GM23338 (cell line): ENCODE data around the gene PTS. TPM values are rescaled to one million over a fixed set of nuclear protein-coding genes. Genes with fewer than 3 reads are reported as not detected.

Experiments used
- ATAC-seq: fragments of 200-7000 bp; cut with Tn5 transposase; 3 replicates; pipeline ENCODE4 v1.9.1; 2020
- DNase-seq: peaks from one replicate; pipeline ENCODE4 v3.0.0-alpha.2; 2015; ENCODE audit warnings: low spot score
- H2AFZ ChIP-seq: fragments of 200-600 bp; sonication (generic); 2 replicates; pipeline ENCODE4 v1.8.0; 2016; ENCODE audit warnings: antibody characterized with exemption, mild to moderate bottlenecking, moderate library complexity
- H3F3A ChIP-seq: fragments of 200-600 bp; sonication (generic); replicated peaks from 2 replicates; pipeline ENCODE4 v1.8.0; 2017; ENCODE audit warnings: antibody characterized with exemption, mixed run types, low read depth
- H3K27ac ChIP-seq: fragments of 200-600 bp; sonication (generic); 2 replicates; pipeline ENCODE4 v1.6.1; 2016; ENCODE audit warnings: low read depth
- H3K27me3 ChIP-seq: fragments of 200-600 bp; sonication (generic); 2 replicates; pipeline ENCODE4 v1.8.0; 2016; ENCODE audit warnings: mild to moderate bottlenecking, mixed run types, moderate library complexity; ENCODE audit not compliant: insufficient read depth
- H3K36me3 ChIP-seq: fragments of 200-600 bp; sonication (generic); 2 replicates; pipeline ENCODE4 v1.8.0; 2016; ENCODE audit warnings: mild to moderate bottlenecking; ENCODE audit not compliant: insufficient read depth
- H3K4me1 ChIP-seq: fragments of 200-600 bp; sonication (generic); 2 replicates; pipeline ENCODE4 v1.8.0; 2016; ENCODE audit warnings: mild to moderate bottlenecking, moderate library complexity; ENCODE audit not compliant: insufficient read depth
- H3K4me2 ChIP-seq: fragments of 200-600 bp; sonication (generic); 2 replicates; pipeline ENCODE4 v1.7.1; 2017; ENCODE audit warnings: mixed run types
- H3K4me3 ChIP-seq: fragments of 200-600 bp; sonication (generic); 2 replicates; pipeline ENCODE4 v1.6.1; 2016; ENCODE audit warnings: mixed run types
- H3K79me2 ChIP-seq: fragments of 200-600 bp; sonication (generic); replicated peaks from 2 replicates; pipeline ENCODE4 v1.8.0; 2017; ENCODE audit warnings: mild to moderate bottlenecking; ENCODE audit not compliant: insufficient read depth
- H3K9me2 ChIP-seq: fragments of 200-600 bp; sonication (generic); 2 replicates; pipeline ENCODE4 v1.8.0; 2017; ENCODE audit not compliant: insufficient read depth
- H4K20me1 ChIP-seq: fragments of 200-600 bp; sonication (generic); replicated peaks from 2 replicates; pipeline ENCODE4 v1.8.0; 2017; ENCODE audit warnings: mild to moderate bottlenecking; ENCODE audit not compliant: insufficient read depth
- H3K27ac Mint-ChIP-seq: 2 replicates; pipeline ENCODE4 v1.8.0; 2020; ENCODE audit warnings: inconsistent platforms, mild to moderate bottlenecking, moderate library complexity, mixed read lengths
- H3K27me3 Mint-ChIP-seq: 3 replicates; pipeline ENCODE4 v1.8.0; 2022; ENCODE audit warnings: low read depth, mild to moderate bottlenecking, moderate library complexity, mixed read lengths, inconsistent platforms; ENCODE audit not compliant: insufficient read depth, poor library complexity
- H3K36me3 Mint-ChIP-seq: 3 replicates; pipeline ENCODE4 v1.8.0; 2021; ENCODE audit warnings: low read depth, mild to moderate bottlenecking, inconsistent platforms, moderate library complexity, mixed read lengths
- H3K4me1 Mint-ChIP-seq: 3 replicates; pipeline ENCODE4 v1.8.0; 2020; ENCODE audit warnings: mild to moderate bottlenecking, inconsistent platforms, mixed read lengths
- H3K4me3 Mint-ChIP-seq: 3 replicates; pipeline ENCODE4 v1.8.0; 2021; ENCODE audit warnings: moderate library complexity, mild to moderate bottlenecking, inconsistent platforms, mixed read lengths
- H3K9me3 Mint-ChIP-seq: 3 replicates; pipeline ENCODE4 v1.8.0; 2020; ENCODE audit warnings: moderate library complexity, mild to moderate bottlenecking, inconsistent platforms, mixed read lengths
- EZH2phosphoT487 ChIP-seq: fragments of 200-600 bp; sonication (generic); IDR thresholded peaks from one replicate; pipeline ENCODE4 v1.8.1; 2018; ENCODE audit warnings: antibody characterized with exemption; ENCODE audit not compliant: unreplicated experiment
- JUNB ChIP-seq: IDR thresholded peaks from one replicate; pipeline ENCODE4 v1.6.1; 2016; ENCODE audit warnings: antibody characterized with exemption; ENCODE audit not compliant: unreplicated experiment
- REST ChIP-seq: IDR thresholded peaks from one replicate; pipeline ENCODE4 v1.6.1; 2018; ENCODE audit warnings: antibody characterized with exemption; ENCODE audit not compliant: unreplicated experiment
- STAT1 ChIP-seq: IDR thresholded peaks from one replicate; pipeline ENCODE4 v1.6.1; 2016; ENCODE audit warnings: antibody characterized with exemption; ENCODE audit not compliant: unreplicated experiment
- ZNF331 ChIP-seq: fragments of 250-450 bp; sonication (Bioruptor Pico); IDR thresholded peaks from 2 replicates; pipeline ENCODE4 v1.5.0; 2020; ENCODE audit warnings: low read depth, mild to moderate bottlenecking, moderate library complexity
- ZNF462 ChIP-seq: fragments of 250-450 bp; sonication (Bioruptor Pico); IDR thresholded peaks from 2 replicates; pipeline ENCODE4 v1.5.0; 2020; ENCODE audit warnings: mild to moderate bottlenecking, moderate library complexity
- polyA plus RNA-seq: library from polyadenylated mRNA; unstranded; fragments of >200 nt; fragmentation: Nextera tagmentation; extraction: Ambion mirVana; gene quantifications from 2 replicates; pipeline ENCODE4 v1.2.1, GENCODE V29; 2016
- total RNA-seq: library from RNA; depleted of rRNA; stranded (reverse); fragments of >200 nt; shearing (Covaris generic); gene quantifications from 2 replicates; pipeline ENCODE4 v1.2.3, GENCODE V29; 2014
- TF ChIP-seq, protein P1 (sequence below), 2 experiments: fragments of 200-600 bp in 1 of 2; sonication (generic) in 1 of 2; conservative IDR thresholded peaks; 2 replicates each; pipeline versions ENCODE4 v1.5.1 to v1.6.1; 2016 to 2017; ENCODE audit warnings: antibody characterized with exemption in 2 of 2, low read depth in 2 of 2, mild to moderate bottlenecking in 2 of 2, moderate library complexity in 1 of 2

The PTS gene
- total and polyA plus RNA-seq, 2 experiments from 2014 or later = 19.9 to 85.5 TPM

DNA sequence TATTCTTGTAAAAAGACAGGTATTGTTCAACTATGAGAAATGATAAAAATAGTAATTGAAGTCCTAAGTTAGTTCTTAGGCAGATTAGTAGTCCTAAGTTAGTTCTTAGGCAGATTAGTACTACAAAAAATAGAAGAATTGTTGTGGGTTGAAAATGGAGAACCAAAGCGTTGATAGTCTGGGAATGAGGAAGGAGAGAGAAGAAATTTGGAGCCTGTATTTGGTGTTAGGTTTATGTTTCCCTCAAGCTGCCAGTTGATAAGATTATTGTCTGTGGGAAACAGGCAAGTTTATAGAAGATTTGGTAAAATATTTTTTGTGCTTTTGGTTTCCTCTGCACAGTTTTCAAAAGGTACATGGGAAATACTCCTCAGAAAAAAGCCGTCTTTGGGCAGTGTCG is 47.3 kb upstream of the PTS start:
- no peaks in the 10 kb centered on the region for H3K36me3 ChIP-seq

More for the DNA sequence above, 47.3 kb upstream of the PTS start:
- Histone ChIP-seq H3F3A (no peaks in the 10 kb centered on the region), H3K4me1 (no peaks in the 10 kb centered on the region; the same call in 1 of the 2 replicates), H3K79me2 (no peaks in the 10 kb centered on the region), H4K20me1 (no peaks in the 10 kb centered on the region), H2AFZ (no peak overlapping the region), H3K27ac (no peak overlapping the region), H3K4me2 (no peak overlapping the region), H3K27me3 (no peaks in the 10 kb centered on the region), H3K9me2 (no peaks in the 10 kb centered on the region), H3K4me3 (no peak overlapping the region)
- Mint-ChIP-seq H3K36me3 (no peaks in the 10 kb centered on the region; the same call in 2 of the 3 replicates), H3K27ac (no peak overlapping the region), H3K4me3 (no peak overlapping the region), H3K9me3 (no peaks in the 10 kb centered on the region), H3K4me1 (no peaks in the 10 kb centered on the region; the same call in 2 of the 3 replicates), H3K27me3 (peaks cover 4% of the 10 kb centered on the region)
- ATAC-seq (no peak), DNase-seq (no peak)
- TF ChIP-seq ZNF331 (CRISPR knock-in tag) (no peak), REST (no peak), ZNF462 (CRISPR knock-in tag) (no peak), EZH2phosphoT487 (no peak), JUNB (no peak), STAT1 (no peak)
- TF ChIP-seq, protein P1, sequence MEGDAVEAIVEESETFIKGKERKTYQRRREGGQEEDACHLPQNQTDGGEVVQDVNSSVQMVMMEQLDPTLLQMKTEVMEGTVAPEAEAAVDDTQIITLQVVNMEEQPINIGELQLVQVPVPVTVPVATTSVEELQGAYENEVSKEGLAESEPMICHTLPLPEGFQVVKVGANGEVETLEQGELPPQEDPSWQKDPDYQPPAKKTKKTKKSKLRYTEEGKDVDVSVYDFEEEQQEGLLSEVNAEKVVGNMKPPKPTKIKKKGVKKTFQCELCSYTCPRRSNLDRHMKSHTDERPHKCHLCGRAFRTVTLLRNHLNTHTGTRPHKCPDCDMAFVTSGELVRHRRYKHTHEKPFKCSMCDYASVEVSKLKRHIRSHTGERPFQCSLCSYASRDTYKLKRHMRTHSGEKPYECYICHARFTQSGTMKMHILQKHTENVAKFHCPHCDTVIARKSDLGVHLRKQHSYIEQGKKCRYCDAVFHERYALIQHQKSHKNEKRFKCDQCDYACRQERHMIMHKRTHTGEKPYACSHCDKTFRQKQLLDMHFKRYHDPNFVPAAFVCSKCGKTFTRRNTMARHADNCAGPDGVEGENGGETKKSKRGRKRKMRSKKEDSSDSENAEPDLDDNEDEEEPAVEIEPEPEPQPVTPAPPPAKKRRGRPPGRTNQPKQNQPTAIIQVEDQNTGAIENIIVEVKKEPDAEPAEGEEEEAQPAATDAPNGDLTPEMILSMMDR (conservative IDR thresholded peaks at IDR 0.05; ENCODE audit: low read depth in 2 of 2) = no peak
